Eye (tissue), 1 donor: ENCODE data around the gene FAM170B.
A peak's percentile ranks its signal among the peaks of the same experiment; 100 is the strongest.

Source experiments
- DNase-seq: peaks from one replicate; pipeline ENCODE4 v3.0.0-alpha.2; 2015

FAM170B gene

DNA sequence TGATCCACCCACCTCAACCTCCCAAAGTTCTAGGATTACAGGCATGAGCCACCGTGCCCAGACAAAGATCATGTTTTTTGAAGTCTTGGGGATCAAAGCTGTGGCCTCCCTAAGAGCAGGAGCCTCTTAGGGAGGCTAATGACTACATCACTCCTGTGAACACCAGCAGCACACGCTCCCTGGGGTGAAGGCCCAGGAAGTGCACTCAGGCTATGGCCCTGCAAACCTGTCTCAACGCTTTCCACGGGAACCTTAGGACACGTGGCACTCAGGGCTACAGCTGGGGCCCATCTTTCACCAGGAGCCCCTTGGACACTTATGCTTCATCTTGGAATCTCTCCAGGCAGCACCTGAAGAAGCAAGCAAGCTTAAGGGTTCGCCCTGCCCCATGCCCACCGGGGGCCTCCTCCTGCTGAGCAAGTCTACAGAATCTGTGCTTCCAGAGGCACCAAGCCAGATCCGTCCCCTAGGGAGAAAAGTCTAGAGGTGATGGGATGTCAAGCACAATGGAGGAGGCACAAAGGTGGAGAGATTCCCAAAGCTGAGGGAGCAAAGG, 36.9 kb downstream of the FAM170B start:
- DNase-seq = no peak

DNA sequence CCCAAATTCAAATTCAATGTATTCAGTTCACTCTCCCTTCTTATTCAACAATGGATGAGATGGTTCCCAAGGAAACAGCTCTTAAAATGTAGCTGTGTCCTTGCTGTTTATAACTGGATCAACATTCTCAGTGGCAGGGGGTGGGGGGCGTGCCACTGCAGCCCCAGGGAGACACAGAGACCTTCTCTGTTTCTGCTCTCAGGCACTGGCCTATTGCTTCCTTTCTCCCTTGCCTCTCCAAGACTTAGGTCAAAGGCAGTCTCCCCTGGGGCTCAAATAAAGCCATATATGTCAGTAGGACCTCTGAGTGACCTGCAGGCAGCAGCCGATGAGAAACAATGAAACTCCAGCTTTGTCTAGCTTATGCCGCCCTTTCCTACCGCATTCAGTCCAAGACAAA, 39.2 kb downstream of the FAM170B start:
- no peak for DNase-seq

DNA sequence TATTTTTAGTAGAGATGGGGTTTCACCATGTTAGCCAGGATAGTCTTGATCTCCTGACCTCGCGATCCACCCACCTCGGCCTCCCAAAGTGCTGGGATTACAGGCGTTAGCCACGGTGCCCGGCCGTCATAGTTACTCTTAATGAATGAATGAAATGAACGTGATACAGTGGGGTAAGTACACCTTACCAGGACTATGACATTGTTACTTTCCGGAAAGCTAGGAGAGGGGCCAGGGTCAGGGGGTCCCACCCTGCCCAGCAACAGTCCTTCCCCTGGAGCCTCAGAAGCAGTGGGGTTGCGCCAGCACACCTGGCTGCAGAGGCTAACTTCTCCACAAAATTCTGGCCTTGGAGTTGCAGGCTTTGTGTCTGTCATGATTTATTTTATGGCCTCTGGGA, 39.9 kb downstream of the FAM170B start:
- no peak for DNase-seq

DNA sequence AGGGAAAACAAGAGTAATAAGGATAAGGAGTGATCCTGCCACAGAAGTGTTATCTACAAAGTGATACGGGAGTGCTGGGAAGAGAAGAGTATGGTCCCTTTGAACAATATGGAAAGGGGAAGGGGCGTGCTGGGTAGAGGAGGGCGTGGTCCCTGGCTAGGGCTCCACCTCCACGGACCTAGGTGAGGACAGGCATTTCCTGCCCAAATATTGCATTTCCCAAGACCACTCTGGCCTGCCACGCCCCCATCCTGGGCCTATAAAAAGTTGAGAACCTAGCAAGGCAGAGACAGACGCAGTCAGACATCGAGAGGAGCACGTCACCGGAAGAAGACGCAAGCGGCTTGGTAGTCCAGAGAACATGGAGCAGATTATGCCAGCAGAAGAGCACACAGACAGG, 41.3 kb downstream of the FAM170B start:
- DNase-seq = no peak

DNA sequence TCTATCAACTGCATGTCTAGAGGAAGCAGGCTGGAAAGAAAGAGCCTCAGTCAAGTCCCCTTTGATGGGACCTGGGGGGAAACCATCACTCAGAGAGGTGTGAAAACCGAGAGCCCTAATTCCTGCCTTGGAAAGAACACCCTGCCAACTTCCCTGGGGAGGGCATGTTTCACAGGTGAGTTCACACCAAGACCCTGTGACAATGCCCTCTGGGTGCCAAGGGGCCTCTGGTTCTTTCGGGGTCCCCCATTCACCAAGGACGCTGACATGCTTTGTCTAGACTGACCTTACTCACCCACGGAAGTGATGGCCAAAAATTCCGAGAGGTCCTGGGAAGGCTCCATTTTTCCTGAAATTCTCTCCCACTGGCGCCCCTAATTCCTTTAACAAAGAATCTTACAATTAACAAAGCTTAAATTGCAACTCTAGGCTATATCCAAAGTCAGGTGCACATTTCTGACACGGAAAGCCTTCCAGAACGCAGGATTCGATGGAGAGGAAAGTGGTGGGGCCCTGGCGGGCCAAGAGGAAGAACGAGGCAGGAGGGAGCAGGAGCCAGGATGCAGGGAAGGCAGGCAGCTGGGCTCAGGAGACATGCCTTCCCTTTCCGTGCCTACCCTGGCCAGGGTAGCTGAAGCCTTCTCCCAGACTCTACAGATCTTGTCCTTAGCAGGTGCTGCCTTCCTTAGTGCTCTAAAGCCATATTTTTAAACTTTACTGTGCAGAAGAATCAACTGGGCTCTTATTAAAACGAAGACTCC, 42.2 kb downstream of the FAM170B start:
- DNase-seq = no peak

DNA sequence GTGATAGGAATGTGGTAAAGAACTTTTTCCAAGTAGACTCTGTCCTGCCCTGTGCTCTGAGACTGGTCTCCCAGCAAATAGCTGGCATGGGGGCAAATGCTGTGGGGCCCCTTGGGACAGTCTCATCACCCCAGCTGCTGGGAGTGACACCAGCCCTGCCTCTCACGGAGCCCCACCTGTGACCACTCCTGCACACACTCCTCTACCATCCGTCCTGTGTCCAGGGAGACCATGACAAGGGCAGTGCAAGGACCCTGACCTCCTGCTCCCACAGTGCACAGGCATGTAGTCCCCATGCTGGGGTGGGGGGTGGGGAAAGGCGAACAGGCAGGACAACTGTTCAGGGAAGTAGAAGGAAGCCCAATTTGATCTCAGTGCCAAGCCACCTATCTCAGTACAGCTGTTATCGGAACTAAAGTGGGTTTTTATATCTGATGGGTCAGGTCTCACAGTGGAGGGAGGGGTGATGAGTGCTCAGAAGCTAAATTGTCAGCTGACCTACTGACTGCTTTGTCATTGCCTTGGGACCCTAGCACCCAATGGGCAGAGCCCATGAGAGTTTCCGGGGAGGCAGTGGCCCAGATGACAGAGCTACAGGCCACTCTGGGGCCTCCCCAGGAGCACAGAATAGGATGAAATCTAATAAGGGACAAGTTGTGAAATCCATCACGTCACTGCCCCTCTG, 43.0 kb downstream of the FAM170B start:
- DNase-seq = no peak

DNA sequence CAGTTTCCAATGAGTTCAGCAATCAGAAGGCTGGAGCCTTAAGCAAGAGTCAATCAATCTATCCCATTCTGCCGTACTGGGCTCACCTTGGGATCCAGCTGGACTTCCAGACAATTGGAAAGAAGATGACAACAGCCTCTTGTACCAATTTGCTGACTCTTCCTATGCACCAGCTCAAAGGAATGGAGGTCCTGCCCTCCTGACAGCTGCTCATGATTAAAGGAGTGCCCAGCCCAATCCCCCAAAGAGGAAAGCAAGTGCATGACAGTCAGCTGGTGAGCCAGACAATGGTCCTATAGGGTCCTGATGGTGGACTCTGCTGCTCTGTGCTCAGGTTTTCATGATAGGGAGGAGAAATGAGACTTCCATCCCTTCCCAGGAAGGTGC, 43.6 kb downstream of the FAM170B start:
- no peak for DNase-seq

DNA sequence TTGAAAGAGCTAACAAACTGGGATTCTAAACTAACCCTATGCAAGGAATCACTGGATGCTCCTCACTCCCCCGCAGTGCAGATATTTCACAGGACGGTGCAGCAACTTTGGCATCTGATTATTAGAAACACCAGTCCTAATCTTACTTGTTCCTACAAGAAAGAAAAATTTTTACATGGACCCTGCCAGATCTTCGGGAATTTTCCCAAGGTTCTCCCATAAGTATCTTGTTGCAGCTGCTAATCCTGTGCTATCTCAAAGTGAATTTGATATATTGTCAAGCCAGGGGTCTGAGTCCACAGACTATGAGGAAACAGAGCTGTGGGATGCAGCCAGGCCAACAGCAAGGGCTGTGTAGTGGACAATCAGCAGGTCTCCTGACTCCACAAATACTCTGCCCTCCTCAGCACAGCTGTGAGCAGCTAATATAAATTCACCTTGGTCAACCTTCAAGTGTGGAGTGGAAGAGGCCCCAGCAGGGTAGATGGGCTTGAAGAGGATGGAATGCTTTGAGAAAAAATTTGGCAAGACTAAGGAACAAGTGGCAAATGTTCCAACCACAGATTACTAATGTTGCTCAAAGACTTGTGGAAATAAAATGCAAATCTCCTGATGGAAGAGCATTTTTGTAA, 44.1 kb downstream of the FAM170B start:
- DNase-seq = no peak

DNA sequence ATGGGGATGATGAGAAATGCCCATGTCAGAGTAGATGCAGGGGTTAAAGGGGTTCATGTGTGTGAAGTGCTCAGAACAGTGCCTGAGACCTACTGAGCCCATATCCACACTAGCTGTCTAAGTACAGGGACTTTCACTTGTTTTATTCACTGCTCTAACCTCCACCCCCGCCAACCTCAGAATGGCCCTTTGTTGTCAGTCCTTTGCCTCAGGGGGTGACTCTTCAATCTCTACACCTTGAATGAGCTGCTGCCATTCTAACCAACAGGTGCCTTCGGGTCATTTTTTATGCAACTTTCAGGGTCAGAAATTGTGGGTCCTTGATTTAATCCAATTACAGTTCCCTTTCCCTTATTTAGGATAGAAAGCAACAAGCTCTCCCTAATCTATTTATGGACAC, 44.7 kb downstream of the FAM170B start:
- no peak for DNase-seq

DNA sequence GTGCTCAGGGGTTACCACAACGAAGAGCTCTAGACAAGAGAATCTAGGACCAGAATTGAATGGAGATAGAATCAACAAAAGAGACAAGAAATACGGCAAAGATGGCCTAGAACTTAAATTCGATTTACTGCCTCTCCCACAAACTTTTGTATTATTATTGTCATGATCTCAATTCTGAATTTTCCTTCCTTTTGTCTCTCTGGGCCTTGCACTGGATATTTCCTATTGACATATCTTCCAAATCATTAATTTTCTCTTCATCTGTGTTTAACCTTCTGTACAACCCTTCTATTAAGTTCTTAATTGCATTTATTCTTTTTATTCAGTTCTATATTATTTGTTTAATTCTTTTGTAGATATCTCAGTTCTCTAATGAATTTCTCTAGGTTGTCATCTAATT, 46.9 kb downstream of the FAM170B start:
- no peak for DNase-seq

DNA sequence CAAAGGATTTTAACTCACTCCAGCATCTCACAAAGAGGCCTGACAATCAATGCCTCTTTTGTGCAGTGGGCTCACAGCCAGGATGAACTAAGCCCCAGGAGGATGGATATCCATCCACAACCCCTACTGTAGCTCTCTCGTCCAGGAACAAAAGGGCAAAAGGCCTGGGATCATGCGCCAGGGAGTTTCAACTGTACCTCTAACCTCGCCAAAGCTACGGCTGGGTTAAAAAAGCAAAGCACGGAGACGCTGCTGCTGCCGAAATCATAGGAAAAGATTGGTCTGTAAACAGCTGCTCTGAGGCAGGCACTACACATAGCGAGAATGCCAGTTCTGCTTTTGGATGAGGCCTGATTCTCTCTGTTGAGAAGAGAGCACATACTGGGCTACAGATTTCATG, 50.6 kb downstream of the FAM170B start:
- DNase-seq = peak; percentile 39

DNA sequence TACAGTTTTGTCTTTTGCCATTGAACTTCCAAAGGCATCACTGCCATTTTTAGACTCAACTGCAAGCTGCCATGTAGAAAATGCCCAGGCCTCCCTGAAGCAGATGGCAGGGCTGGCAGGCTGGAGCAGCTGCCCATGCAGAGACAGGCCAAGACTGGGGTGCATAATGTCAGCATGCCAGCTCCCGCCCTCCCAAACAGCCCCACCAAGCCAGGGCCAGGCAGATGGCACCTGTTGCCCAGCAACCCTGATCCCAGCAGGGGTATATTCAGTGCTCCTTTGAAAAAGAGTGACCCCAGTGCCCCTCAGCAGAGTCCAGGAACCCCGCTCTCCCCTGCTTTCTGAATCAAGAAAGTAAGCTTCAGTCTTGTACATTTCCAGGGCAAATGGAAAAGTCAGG, 51.1 kb downstream of the FAM170B start:
- DNase-seq = no peak

DNA sequence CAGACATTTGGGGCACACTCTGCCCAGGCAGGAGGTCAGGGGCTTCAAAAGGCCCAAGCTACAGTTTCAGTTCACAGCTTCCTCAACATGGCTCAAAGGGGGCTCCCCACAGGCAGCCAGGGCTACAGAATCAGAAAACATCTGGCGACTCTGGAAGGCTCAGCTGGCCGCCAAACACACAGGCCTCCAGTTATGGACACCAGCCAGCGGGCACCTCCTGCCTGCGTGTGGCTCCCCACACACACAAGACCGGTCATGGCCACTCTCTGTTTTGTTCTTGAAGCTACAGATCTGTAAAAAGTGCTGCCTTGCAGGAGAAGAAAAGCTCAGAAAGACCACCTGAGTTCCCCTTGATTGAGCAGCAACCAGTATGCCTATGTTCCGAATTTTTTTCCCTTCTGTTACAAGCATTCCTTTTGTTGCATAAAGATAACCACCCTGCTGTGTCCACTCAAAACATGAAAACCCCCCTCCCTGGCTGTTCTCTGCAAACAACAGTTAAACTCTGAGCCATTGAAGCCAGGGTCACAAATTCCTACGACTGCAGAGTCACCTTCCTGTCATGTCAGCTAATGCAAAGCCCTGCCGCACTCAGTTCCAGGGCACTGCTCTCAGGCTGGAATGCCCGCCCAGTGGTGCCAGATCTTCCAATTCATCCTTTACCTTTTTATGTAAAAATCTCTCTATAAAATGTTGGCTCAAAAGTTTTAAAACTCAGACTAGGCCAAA, 52.1 kb downstream of the FAM170B start:
- peak; percentile 41 for DNase-seq
